Right lobe of liver (tissue), 4 donors: ENCODE results near the gene IL1RAPL1.

Experiments used
- CTCF ChIP-seq, 4 donors: fragments of 200-600 bp in 3 of 4; fragments of 450-650 bp in 1 of 4; IDR thresholded peaks; one replicate each; pipeline versions ENCODE4 v1.5.1 to v1.8.0; 2016 to 2022; ENCODE audit warnings: antibody characterized with exemption in 4 of 4, mild to moderate bottlenecking in 2 of 4
- POLR2A ChIP-seq: fragments of 450-650 bp; IDR thresholded peaks from one replicate; pipeline ENCODE4 v1.6.1; 2017; ENCODE audit warnings: antibody characterized with exemption, mild to moderate bottlenecking
- donor health status: DM: no; HTN: no; CAD: no.
- donor health status: DM: no; HTN: no; CAD: no.
- donor health status: DM: no; HTN: yes; CAD: no.

DNA sequence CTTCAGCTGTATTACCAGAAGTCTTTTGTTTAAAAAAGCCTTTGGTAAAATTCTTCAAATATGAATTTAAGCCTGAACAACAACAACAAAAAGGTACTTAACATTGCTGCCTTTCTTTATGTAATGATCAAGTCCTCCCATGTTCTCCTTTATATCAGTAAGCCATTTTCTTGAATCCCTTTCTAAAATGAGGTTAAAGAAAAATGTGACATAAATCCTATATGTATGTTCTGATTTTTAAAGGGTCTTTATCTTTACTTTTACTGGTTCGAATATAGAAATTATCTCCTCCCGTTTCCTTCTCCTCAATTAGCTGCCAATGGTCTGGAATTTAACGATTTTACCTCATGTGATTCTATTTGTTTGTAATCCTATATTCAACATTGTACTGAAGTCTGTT, 522.8 kb downstream of the IL1RAPL1 start:
- TF ChIP-seq CTCF (IDR thresholded peaks at IDR 0.05) (no peak), POLR2A (no peak)
